Prostate gland (tissue), 2 donors: ENCODE data around the gene SPATA12. TPM values are rescaled to one million over a fixed set of nuclear protein-coding genes. Genes with fewer than 3 reads are reported as not detected.
A peak's percentile ranks its signal among the peaks of the same experiment; 100 is the strongest.

Source experiments
- DNase-seq: peaks from one replicate; pipeline ENCODE4 v3.0.0-alpha.2; 2019; ENCODE audit warnings: low spot score
- H3K27ac ChIP-seq, 2 donors: fragments of 200-600 bp; sonication (generic); 2 replicates each; pipeline ENCODE4 v1.5.1; 2017 to 2019
- H3K27me3 ChIP-seq: fragments of 200-600 bp; sonication (generic); replicated peaks from 2 replicates; pipeline ENCODE4 v1.5.1; 2019; ENCODE audit not compliant: insufficient read depth
- H3K36me3 ChIP-seq, 2 donors: fragments of 200-600 bp; sonication (generic); 1 replicate in 1 of 2; 2 replicates in 1 of 2; pipeline versions ENCODE4 v1.5.1 to v1.8.1; 2017 to 2019
- H3K4me1 ChIP-seq: fragments of 200-600 bp; sonication (generic); replicated peaks from 2 replicates; pipeline ENCODE4 v1.5.1; 2019
- H3K4me3 ChIP-seq, 2 donors: fragments of 200-600 bp; sonication (generic); 2 replicates each; pipeline ENCODE4 v1.5.1; 2017 to 2019
- H3K9me3 ChIP-seq: fragments of 200-600 bp; sonication (generic); 2 replicates; pipeline ENCODE4 v1.5.1; 2017
- POLR2A ChIP-seq: fragments of 450-650 bp; IDR thresholded peaks from one replicate; pipeline ENCODE4 v1.6.1; 2016; ENCODE audit warnings: antibody characterized with exemption, mild to moderate bottlenecking
- POLR2AphosphoS5 ChIP-seq: sonication (generic); formaldehyde crosslinking; IDR thresholded peaks from one replicate; pipeline ENCODE4 v1.6.1; 2017; ENCODE audit warnings: antibody characterized with exemption
- WGBS: methylation state at CpG from one replicate; pipeline ENCODE4 v1.1.5; 2018; 5-methylcytosine and 5-hydroxymethylcytosine counted together
- intact Hi-C: fragments of 100-400 bp; cut with DNase I; formaldehyde crosslinking; loops from one replicate; pipeline ENCODE4 v1.14.2; 2022
- total RNA-seq, 2 donors: library from RNA; depleted of rRNA; stranded (reverse); fragments of >200 nt; gene quantifications; one replicate each; pipeline ENCODE4 v1.1.0, GENCODE V29; 2016
- TF ChIP-seq, protein P1 (sequence below), 4 experiments: fragments of 200-600 bp in 2 of 4; fragments of 450-650 bp in 2 of 4; sonication (generic) in 2 of 4; IDR thresholded peaks; 1 replicate in 3 of 4; 2 replicates in 1 of 4; pipeline ENCODE4 v1.5.1; 2016 to 2019; ENCODE audit warnings: antibody characterized with exemption in 4 of 4, mild to moderate bottlenecking in 2 of 4, moderate library complexity in 2 of 4

Gene SPATA12
- total RNA-seq, 2 donors from 2014 or later, result 0.28 TPM; not detected in 1

DNA sequence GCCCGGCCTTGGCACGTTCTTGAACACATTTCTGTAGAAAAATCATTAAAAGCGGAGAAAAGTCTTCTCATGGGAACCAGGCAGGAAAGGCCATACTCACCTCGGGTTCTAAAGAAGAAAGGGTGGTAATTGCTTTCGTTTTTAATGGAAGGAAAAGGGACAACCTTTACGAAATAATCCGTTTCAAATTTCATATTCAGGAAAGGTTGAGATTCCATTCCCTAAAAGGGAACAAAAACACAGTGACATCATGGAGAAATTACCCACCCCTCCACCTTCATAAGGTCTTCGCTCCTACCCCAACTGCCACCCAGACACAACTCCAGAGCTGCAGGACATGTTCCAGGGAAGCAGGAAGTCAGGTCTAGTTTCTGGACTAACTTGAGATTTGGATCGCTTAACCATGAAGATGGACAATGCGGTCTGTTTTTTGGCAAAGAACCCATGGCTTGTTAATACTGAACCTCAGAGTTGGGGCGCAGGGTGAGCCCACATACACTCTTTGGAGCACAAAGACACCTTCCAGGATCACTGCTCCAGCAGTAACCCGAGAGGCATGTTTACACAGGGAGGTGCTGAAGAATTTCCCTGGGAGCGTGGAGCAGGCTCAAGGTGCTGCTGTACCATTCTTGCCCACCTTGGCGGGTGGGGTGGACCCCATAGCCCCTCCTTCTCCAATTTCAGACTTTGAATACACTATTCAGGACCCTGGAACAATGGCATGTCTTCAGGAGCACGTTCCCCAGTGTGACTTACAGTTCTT lies 49.2 kb downstream of the SPATA12 start:
- WGBS, result 54% methylated on average over 15 of the region's 15 CpGs
- no peaks in the 10 kb centered on the region for H3K9me3 ChIP-seq
- H3K4me1 ChIP-seq, result no peaks in the 10 kb centered on the region
- DNase-seq, result no peak
- no peaks in the 10 kb centered on the region for H3K27me3 ChIP-seq
- intact Hi-C loops, result no loop called here
- TF ChIP-seq POLR2AphosphoS5 (no peak), POLR2A (no peak)
- TF ChIP-seq, protein P1, sequence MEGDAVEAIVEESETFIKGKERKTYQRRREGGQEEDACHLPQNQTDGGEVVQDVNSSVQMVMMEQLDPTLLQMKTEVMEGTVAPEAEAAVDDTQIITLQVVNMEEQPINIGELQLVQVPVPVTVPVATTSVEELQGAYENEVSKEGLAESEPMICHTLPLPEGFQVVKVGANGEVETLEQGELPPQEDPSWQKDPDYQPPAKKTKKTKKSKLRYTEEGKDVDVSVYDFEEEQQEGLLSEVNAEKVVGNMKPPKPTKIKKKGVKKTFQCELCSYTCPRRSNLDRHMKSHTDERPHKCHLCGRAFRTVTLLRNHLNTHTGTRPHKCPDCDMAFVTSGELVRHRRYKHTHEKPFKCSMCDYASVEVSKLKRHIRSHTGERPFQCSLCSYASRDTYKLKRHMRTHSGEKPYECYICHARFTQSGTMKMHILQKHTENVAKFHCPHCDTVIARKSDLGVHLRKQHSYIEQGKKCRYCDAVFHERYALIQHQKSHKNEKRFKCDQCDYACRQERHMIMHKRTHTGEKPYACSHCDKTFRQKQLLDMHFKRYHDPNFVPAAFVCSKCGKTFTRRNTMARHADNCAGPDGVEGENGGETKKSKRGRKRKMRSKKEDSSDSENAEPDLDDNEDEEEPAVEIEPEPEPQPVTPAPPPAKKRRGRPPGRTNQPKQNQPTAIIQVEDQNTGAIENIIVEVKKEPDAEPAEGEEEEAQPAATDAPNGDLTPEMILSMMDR (IDR thresholded peaks at IDR 0.05), result no peak
- H3K27ac ChIP-seq, result peak overlapping the region in 1 of 2 donors; percentile 5
- no peaks in the 10 kb centered on the region for H3K36me3 ChIP-seq
- no peak overlapping the region for H3K4me3 ChIP-seq

DNA sequence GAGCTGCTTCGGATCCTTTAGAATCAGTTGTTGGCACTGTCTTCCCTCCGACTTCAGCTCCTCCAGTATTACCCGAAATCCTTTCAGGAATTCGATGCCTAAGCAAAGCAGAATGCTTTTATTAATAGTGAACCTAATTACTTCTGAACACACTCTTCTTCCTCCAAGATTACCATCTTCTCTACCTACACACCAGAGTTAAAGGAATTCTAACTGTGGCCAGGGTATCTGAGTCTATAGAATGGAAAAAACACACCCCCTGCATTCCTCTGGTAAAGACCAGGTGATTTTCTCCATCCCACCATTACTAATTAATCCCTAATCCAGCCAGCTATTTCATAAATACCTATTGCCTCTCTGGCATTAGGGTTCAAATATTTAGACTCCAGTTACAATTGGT lies 49.8 kb downstream of the SPATA12 start:
- Histone ChIP-seq H3K36me3 (no peaks in the 10 kb centered on the region), H3K4me1 (no peaks in the 10 kb centered on the region), H3K9me3 (no peaks in the 10 kb centered on the region), H3K4me3 (no peak overlapping the region), H3K27ac (peak overlapping the region in 1 of 2 donors; percentile 5), H3K27me3 (no peaks in the 10 kb centered on the region)
- intact Hi-C loops, result no loop called here
- DNase-seq, result no peak
- TF ChIP-seq POLR2A (no peak), POLR2AphosphoS5 (no peak)
- TF ChIP-seq, protein P1 (IDR thresholded peaks at IDR 0.05), result no peak
- 45% methylated on average over 4 of the region's 4 CpGs for WGBS

DNA sequence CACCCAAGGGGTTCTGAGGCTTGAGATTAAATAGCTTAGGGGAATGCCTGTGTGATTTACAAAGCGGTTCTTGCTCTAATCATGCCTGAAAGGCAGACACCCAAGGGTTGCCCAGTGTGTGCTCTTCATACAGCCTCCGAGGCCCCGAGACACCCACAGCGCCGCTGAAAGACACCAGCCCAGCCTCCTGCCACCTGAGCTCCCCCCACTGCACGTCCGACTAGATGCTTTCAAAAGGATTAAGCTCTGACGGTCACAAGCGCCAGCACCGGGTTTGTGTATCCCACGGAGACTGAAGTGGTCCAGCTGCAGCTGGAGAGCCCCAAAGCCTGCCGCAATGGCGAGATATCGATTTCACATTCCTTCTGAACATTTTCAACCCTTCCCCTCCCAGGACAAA lies 50.3 kb downstream of the SPATA12 start:
- no peaks in the 10 kb centered on the region for H3K9me3 ChIP-seq
- no peaks in the 10 kb centered on the region for H3K27me3 ChIP-seq
- no peak for DNase-seq
- no peak overlapping the region for H3K4me3 ChIP-seq
- no peaks in the 10 kb centered on the region for H3K4me1 ChIP-seq
- no peak overlapping the region for H3K27ac ChIP-seq
- TF ChIP-seq POLR2A, result no peak
- TF ChIP-seq, protein P1 (IDR thresholded peaks at IDR 0.05), result no peak
- no peak for TF ChIP-seq POLR2AphosphoS5
- intact Hi-C loops, result no loop called here
- 57% methylated on average over 14 of the region's 14 CpGs for WGBS
- no peaks in the 10 kb centered on the region for H3K36me3 ChIP-seq

DNA sequence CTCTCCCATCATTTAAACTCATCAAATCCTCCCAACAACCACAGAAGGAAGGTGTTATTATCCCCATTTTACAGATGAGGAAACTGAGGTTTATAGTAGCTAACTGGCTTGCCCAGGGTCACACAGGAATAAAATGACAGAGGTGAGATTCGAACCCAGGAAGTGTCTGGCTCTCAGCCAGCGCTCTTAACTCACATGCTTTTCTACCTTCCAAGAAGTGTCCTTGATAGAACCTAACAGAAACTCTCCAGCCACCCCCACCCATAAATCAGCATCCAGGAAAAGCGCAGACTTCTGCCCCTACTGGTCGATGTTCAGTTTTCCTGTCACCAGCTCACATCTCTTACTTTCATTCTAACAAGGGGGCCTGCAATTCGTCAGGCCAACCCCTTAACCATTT lies 51.7 kb downstream of the SPATA12 start:
- H3K4me3 ChIP-seq, result no peak overlapping the region
- TF ChIP-seq POLR2AphosphoS5 (no peak), POLR2A (no peak)
- TF ChIP-seq, protein P1 (IDR thresholded peaks at IDR 0.05), result no peak
- H3K4me1 ChIP-seq, result no peaks in the 10 kb centered on the region
- H3K27ac ChIP-seq, result no peak overlapping the region
- no peak for DNase-seq
- WGBS, result 73% methylated on average over 5 of the region's 5 CpGs
- H3K9me3 ChIP-seq, result no peaks in the 10 kb centered on the region
- H3K36me3 ChIP-seq, result no peaks in the 10 kb centered on the region
- no peaks in the 10 kb centered on the region for H3K27me3 ChIP-seq
- intact Hi-C loops, result no loop called here

DNA sequence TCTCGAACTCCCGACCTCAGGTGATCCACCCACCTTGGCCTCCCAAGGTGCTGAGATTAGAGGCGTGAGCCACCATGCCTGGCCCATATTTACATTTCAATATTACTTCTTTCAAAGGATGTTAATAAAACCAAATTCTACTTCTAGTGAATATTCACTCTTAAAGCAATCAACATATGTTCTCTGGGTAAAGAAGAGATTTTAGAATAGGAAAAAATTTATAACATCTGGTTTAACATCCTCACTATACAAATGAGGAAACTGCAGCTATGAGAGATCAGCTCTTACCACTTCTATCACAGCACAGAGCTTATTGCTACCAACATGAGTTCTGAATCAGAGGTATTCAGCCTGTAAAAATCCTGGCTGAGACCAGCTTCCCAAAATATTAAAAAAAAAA lies 56.0 kb downstream of the SPATA12 start:
- H3K4me1 ChIP-seq, result no peaks in the 10 kb centered on the region
- 93% methylated on average over 3 of the region's 3 CpGs for WGBS
- TF ChIP-seq POLR2AphosphoS5, result no peak
- H3K27me3 ChIP-seq, result no peaks in the 10 kb centered on the region
- no peak overlapping the region for H3K4me3 ChIP-seq
- no peaks in the 10 kb centered on the region for H3K9me3 ChIP-seq
- DNase-seq, result no peak
- H3K27ac ChIP-seq, result no peak overlapping the region
- H3K36me3 ChIP-seq, result no peaks in the 10 kb centered on the region
- intact Hi-C loops, result no loop called here
